ENCODE measurements around the gene PSMD12. TPM values are rescaled to one million over a fixed set of nuclear protein-coding genes. Genes with fewer than 3 reads are reported as not detected.
A peak's percentile ranks its signal among the peaks of the same experiment; 100 is the strongest.

The PSMD12 gene
- total and polyA plus RNA-seq, 11 donors: 18.2 to 57.5 (median 46.5) TPM

- no peak for TF ChIP-seq POLR2A (IDR thresholded peaks at IDR 0.05)
- DNase-seq: no peak
- H3K27me3 ChIP-seq: no peaks in the 10 kb centered on the region
- intact Hi-C loops (cut with DNase I): no loop called here
- peaks cover 0 to 93% (median 83%) of the 10 kb centered on the region in 9 donors for H3K36me3 ChIP-seq
- H3K27ac ChIP-seq: peak overlapping the region in 1 of 12 donors; percentile 29
- peaks cover 0 to 51% (median 8%) of the 10 kb centered on the region in 12 donors for H3K4me1 ChIP-seq
- H3K4me3 ChIP-seq: no peak overlapping the region
- WGBS, 4 donors: 84 to 88% (median 87%) methylated on average over 8 of the region's 8 CpGs
- ATAC-seq: peak in 1 of 4 donors; percentile 34
- H3K9me3 ChIP-seq: no peaks in the 10 kb centered on the region
Observed at GRCh38 chr17:67353929-67354574, 12.3 kb downstream of the PSMD12 start.

- intact Hi-C loops (cut with DNase I): no loop called here
- DNase-seq (no peak), ATAC-seq (no peak)
- Histone ChIP-seq H3K9me3 (no peaks in the 10 kb centered on the region), H3K36me3 (peaks cover 0 to 98% (median 92%) of the 10 kb centered on the region in 9 donors), H3K27ac (peak overlapping the region in 1 of 12 donors; percentile 29), H3K4me1 (peaks cover 0 to 42% (median under 1%) of the 10 kb centered on the region in 12 donors), H3K27me3 (no peaks in the 10 kb centered on the region), H3K4me3 (no peak overlapping the region)
- TF ChIP-seq CTCF (IDR thresholded peaks at IDR 0.05) (no peak), POLR2A (IDR thresholded peaks at IDR 0.05) (no peak)
- WGBS, 4 donors: 76 to 85% (median 84%) methylated on average over 9 to 10 of the region's 10 CpGs
Observed at GRCh38 chr17:67353161-67353560, 13.2 kb downstream of the PSMD12 start.

GRCh38 chr17:67349420-67349819, 17.0 kb downstream of the PSMD12 start:
- no peak overlapping the region for H3K27ac ChIP-seq
- no peak overlapping the region for H3K4me3 ChIP-seq
- DNase-seq: no peak
- H3K9me3 ChIP-seq: no peaks in the 10 kb centered on the region
- WGBS, 4 donors: 95 to 99% (median 98%) methylated on average over 1 of the region's 1 CpG
- H3K36me3 ChIP-seq: peaks cover 0 to 100% (median 97%) of the 10 kb centered on the region in 9 donors
- no peak for ATAC-seq
- H3K27me3 ChIP-seq: no peaks in the 10 kb centered on the region
- intact Hi-C loops (cut with DNase I): no loop called here
- H3K4me1 ChIP-seq: peaks cover 0 to 24% (median 0%) of the 10 kb centered on the region in 12 donors
- no peak for TF ChIP-seq CTCF (IDR thresholded peaks at IDR 0.05)
- no peak for TF ChIP-seq POLR2A (IDR thresholded peaks at IDR 0.05)

- H3K27ac ChIP-seq: no peak overlapping the region
- WGBS, 4 donors: 96 to 98% (median 97%) methylated on average over 3 of the region's 3 CpGs
- TF ChIP-seq CTCF (IDR thresholded peaks at IDR 0.05) (no peak), POLR2A (IDR thresholded peaks at IDR 0.05) (no peak)
- no peak for DNase-seq
- H3K27me3 ChIP-seq: no peaks in the 10 kb centered on the region
- intact Hi-C loops (cut with DNase I): no loop called here
- ATAC-seq: no peak
- peaks cover 0 to 8% (median 0%) of the 10 kb centered on the region in 12 donors for H3K4me1 ChIP-seq
- H3K4me3 ChIP-seq: no peak overlapping the region
- H3K9me3 ChIP-seq: no peaks in the 10 kb centered on the region
- H3K36me3 ChIP-seq: peaks cover 2 to 100% (median 97%) of the 10 kb centered on the region in 9 donors
Observed at GRCh38 chr17:67347826-67348225, 18.6 kb downstream of the PSMD12 start.

All from heart left ventricle (tissue), 16 donors.